HG03139 (cell line): Measurements from ENCODE around the gene LRRC46.

ENCODE experiments used
- ATAC-seq: cut with Tn5 transposase; IDR thresholded peaks from one replicate; pipeline ENCODE4 v1.9.1; 2021; ENCODE audit not compliant: unreplicated experiment

LRRC46 gene

GRCh38 chr17:47831003-47831933 is at the start of gene LRRC46, which contains the start of gene MRPL10:
LRRC46 (plus strand) TSS chr17:47831670; CDS start chr17:47831990, 320 bp downstream.
MRPL10 (minus strand) TSS chr17:47831541; CDS start chr17:47831511, 30 bp downstream.
- ATAC-seq, result peak; percentile 81

- no peak for ATAC-seq
Observed at GRCh38 chr17:47785538-47786123, 45.8 kb upstream of the LRRC46 start.

DNA sequence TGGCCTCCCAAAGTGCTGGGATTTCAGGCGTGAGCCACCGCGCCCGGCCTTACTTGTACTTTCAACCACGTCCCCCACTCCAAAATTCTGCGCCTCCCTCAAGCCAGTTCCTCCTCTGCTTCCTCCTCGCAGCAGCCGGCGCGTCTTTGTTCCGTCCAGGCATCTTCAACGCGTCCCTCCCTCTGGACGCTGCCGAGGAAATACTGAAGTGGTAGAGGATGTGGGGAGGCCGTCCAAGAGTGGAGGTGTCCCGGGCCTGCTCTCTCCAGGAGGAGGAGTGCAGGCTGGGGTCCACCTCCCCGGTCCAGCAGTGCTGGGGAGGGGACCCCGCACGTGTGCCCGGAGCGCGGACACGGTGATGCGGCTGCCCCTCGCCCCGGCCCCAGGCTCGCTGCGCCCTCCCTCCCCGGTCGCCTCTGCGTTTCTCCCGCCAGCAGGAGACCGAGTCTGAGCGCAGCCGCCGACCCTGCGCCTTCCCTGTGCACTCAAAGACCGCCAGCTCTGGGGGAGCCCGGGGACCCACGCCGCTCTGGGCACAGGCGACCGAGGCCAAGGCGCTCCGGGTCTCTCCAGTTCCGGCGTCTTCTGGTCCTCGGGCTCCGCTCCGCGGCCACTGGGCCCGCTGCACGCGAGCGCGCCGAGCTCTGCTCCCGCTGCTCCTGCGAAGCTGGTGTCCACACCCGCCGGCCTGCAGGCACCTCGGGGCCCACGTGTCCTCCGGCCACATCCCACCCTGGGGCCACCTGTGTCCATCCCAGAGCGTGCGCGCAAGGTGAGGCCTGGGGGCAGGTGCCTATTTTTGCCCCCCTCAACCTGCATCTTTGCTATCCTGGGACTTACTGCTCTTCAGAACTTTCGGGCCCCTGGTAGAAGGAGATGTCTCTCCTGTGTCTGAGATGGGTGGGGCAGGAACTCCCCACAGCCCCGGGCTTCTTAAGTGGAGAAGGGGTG is 41.6 kb upstream of the LRRC46 start:
- ATAC-seq, result no peak

DNA sequence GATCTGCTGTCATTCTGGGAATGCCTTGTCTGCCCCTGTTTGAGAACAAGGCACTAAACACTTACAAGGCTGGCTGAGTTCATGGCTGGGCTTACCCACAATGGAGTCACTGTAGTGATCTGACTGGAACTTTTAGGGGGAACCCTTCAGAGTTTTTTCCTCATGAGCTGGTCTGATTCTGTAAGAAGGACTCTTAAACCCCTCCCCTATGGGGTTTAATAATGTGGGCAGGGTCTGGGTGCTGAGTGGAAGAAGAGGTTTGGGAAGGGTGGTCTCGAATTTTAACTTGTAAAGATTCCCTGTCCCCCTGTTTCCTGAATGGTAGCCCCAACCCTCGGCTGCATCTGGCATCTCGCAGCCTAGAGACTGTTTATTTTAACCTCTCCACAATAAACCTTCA is 40.4 kb upstream of the LRRC46 start:
- no peak for ATAC-seq

GRCh38 chr17:47792457-47792856 is 39.0 kb upstream of the LRRC46 start:
- ATAC-seq, result no peak

GRCh38 chr17:47792979-47793378 is 38.5 kb upstream of the LRRC46 start:
- ATAC-seq, result no peak

GRCh38 chr17:47797797-47798196 is 33.7 kb upstream of the LRRC46 start:
- no peak for ATAC-seq

DNA sequence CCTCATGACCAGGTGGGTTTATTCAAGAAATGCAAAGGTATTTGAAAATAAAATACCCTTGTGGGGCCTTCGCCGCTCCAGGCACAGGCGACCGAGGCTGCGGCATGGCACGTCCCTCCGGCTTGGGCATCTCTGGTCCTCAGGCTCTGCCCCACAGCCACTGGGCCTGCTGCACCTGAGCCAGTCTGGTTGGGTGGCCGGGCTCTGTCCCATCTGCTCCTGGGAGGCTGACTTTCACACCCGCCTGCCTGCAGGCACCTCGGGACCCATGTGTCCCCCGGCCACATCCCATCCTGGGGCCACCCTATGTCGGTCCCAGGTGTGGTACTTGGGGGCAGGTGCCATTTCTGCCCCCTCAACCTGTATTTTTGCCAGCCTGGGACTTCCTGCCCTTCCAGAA is 30.8 kb upstream of the LRRC46 start:
- no peak for ATAC-seq

DNA sequence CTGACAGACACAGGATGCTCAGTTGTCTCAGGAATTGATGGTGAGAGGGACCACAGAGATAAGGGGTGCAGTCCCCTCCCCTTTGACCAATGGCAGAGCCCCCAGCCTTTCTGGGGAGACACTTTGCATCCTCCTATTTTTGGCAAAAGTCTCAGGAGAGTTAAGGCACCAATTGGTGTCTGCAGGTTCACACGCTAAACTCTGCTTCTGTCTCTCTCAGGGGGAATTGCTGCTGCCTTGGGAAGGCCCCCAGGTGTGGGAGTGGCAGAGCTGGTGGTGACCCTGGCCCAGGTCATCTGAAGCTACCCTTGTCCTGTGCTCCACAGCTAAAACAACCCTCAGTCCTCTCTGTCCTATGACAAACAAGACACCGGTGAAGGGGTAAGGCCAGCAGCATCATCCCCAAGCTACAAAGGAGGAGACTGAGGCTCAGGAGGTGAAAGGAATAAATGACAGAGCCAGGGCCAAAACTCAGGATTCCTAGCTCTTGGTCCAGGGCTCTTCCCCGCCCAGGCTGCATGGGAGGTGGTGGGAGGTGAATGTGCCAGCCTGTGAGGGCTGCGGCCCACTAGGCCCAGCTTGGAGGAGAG is 30.2 kb upstream of the LRRC46 start:
- no peak for ATAC-seq

- no peak for ATAC-seq
Observed at GRCh38 chr17:47801906-47802305, 29.6 kb upstream of the LRRC46 start.

- ATAC-seq, result no peak
Observed at GRCh38 chr17:47802341-47803022, 29.0 kb upstream of the LRRC46 start.

DNA sequence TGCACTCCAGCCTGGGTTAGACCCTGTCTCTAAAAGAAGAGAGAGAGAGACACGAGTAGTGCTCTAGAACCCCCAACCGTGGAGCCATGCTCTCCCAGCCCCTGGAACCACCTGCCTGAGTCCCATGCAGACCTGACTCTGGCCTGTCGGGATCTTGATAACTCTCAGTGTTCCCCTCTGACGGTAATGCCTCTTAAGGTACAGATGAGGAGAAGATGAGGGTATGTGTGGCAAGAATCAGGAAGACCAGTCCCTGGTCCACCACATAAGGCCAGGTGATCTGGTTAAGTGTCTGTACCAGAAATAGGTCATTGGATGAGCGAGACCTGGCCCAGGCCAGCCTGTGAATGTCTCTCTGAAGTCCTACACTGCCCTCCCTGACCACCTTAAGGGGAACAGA is 28.3 kb upstream of the LRRC46 start:
- no peak for ATAC-seq

DNA sequence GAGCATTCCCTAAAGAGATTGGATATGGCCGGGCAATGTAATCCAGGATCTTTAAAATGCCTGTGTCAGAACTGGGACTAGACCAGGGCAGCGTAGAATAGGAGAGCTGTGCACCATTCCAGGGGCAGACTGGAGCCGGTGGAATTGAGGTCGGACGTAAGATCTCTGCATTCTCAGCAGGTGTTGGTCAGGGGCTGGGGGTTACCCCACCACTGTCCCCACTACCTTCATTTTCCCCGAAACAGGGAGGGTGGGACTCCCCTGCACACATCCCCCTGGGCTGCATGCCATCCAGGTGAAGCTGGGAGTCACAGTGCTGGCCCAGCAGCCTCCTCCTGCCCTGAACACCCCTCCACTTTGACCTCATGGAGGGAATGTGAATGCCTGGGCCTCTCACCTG is 27.7 kb upstream of the LRRC46 start:
- ATAC-seq, result no peak

DNA sequence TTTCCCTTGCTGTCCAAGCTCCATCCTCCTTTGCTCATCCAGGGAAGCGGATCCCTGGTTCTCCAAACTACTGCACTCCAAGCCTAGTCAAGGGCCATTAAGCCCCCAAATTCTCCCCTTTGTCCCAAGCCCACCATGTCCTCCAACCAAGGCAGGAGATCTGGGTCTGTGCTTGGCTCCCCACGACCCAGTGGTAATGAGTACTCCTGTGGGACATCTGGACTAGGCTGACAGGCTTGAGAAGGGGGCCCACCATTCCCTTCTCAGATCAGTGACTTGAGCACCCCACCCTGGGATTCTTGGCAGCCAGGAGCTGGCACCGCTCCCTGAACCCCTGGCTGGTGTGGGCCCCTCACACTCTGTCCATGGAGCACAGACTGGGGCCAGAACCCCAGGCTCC is 27.0 kb upstream of the LRRC46 start:
- no peak for ATAC-seq

DNA sequence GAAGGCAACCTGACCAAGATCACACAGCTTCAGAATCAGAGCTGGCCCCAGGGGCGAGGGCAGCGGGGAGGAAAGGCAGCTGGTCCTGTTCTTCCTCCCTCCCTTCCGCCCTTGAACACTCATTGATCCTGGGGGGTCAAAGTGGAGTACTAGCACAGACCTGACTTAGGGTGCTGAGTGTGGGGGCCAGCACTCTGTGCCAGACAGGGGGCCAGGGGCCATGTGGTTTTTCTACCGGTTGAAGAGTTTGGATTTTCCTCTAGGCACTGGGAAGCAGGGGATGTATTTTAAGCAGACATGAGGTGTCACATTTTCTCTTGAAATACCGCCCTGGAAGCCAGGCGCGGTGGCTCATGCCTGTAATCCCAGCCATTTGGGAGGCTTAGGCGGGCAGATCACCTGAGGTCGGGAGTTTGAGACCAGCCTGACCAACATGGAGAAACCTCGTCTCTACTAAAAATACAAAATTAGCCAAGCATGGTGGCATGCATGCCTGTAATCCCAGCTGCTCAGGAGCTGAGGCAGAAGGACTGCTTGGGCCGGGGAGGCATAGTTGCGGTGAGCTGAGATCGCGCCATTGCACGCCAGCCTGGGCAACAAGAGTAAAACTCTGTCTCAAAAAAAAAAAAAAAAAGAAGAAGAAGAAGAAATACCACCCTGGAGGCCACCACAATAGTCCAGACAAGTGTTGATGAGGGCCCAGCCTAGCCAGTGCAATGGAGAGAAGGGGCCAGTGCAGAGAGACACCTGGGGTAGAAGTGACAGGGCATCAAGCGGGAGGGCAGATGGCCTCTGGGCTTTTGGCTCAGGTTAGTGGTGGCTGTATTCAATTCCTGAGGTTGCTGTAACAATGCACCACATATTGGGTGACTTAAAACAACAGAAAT is 25.2 kb upstream of the LRRC46 start:
- ATAC-seq, result no peak

GRCh38 chr17:47806913-47807255 is 24.6 kb upstream of the LRRC46 start:
- ATAC-seq, result no peak

GRCh38 chr17:47807421-47807820 is 24.0 kb upstream of the LRRC46 start:
- no peak for ATAC-seq

GRCh38 chr17:47808036-47808829 is 23.2 kb upstream of the LRRC46 start:
- ATAC-seq, result no peak
